ENCODE measurements around the gene IFIT2. TPM values are rescaled to one million over a fixed set of nuclear protein-coding genes. Genes with fewer than 3 reads are reported as not detected.

Gene IFIT2
- total RNA-seq, 1 experiment from 2014 or later, result 1.7 TPM

- ChIA-PET POLR2A (ENCODE audit: low non-redundant PET) (no interaction called here), CTCF (no interaction called here)
- intact Hi-C loops (cut with micrococcal nuclease; ENCODE audit: unreplicated experiment), result no loop called here
- H3K36me3 ChIP-seq (ENCODE audit: insufficient read depth, low read length, poor library complexity, severe bottlenecking), result no peaks in the 10 kb centered on the region
- no peak overlapping the region for H3K4me3 ChIP-seq (ENCODE audit: low read depth, low read length, poor library complexity, severe bottlenecking)
- no peaks in the 10 kb centered on the region for H3K4me1 ChIP-seq (ENCODE audit: insufficient read depth, low read length, poor library complexity, severe bottlenecking)
- H3K27ac ChIP-seq (ENCODE audit: low read depth, low read length, poor library complexity, severe bottlenecking), result no peak overlapping the region
- H3K27me3 ChIP-seq (replicated peaks; ENCODE audit: insufficient read depth, low read depth, low read length, poor library complexity), result no peaks in the 10 kb centered on the region
- no peak for DNase-seq (ENCODE audit: low spot score)
- H3K9me3 ChIP-seq (ENCODE audit: low read depth, low read length, poor library complexity, severe bottlenecking), result no peaks in the 10 kb centered on the region
- TF ChIP-seq, protein P1, sequence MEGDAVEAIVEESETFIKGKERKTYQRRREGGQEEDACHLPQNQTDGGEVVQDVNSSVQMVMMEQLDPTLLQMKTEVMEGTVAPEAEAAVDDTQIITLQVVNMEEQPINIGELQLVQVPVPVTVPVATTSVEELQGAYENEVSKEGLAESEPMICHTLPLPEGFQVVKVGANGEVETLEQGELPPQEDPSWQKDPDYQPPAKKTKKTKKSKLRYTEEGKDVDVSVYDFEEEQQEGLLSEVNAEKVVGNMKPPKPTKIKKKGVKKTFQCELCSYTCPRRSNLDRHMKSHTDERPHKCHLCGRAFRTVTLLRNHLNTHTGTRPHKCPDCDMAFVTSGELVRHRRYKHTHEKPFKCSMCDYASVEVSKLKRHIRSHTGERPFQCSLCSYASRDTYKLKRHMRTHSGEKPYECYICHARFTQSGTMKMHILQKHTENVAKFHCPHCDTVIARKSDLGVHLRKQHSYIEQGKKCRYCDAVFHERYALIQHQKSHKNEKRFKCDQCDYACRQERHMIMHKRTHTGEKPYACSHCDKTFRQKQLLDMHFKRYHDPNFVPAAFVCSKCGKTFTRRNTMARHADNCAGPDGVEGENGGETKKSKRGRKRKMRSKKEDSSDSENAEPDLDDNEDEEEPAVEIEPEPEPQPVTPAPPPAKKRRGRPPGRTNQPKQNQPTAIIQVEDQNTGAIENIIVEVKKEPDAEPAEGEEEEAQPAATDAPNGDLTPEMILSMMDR (conservative IDR thresholded peaks at IDR 0.05; ENCODE audit: low read depth, low read length), result no peak
- TF ChIP-seq EZH2 (IDR thresholded peaks at IDR 0.05; ENCODE audit: borderline replicate concordance, low read depth, low read length, poor library complexity, severe bottlenecking), result no peak
- BruUV-seq (replicated peaks), result no TSS peak
Measured at GRCh38 chr10:89308736-89309135, 6.9 kb downstream of the IFIT2 start.

- CTCF ChIA-PET, result no interaction called here
- no TSS peak for BruUV-seq (replicated peaks)
- no peak overlapping the region for H3K27ac ChIP-seq (ENCODE audit: low read depth, low read length, poor library complexity, severe bottlenecking)
- TF ChIP-seq EZH2 (IDR thresholded peaks at IDR 0.05; ENCODE audit: borderline replicate concordance, low read depth, low read length, poor library complexity, severe bottlenecking), result no peak
- TF ChIP-seq, protein P1 (conservative IDR thresholded peaks at IDR 0.05; ENCODE audit: low read depth, low read length), result no peak
- DNase-seq (ENCODE audit: low spot score), result no peak
- H3K9me3 ChIP-seq (ENCODE audit: low read depth, low read length, poor library complexity, severe bottlenecking), result no peaks in the 10 kb centered on the region
- intact Hi-C loops (cut with micrococcal nuclease; ENCODE audit: unreplicated experiment), result no loop called here
- POLR2A ChIA-PET (ENCODE audit: low non-redundant PET), result no interaction called here
- H3K4me1 ChIP-seq (ENCODE audit: insufficient read depth, low read length, poor library complexity, severe bottlenecking), result no peaks in the 10 kb centered on the region
- no peaks in the 10 kb centered on the region for H3K27me3 ChIP-seq (replicated peaks; ENCODE audit: insufficient read depth, low read depth, low read length, poor library complexity)
- no peaks in the 10 kb centered on the region for H3K36me3 ChIP-seq (ENCODE audit: insufficient read depth, low read length, poor library complexity, severe bottlenecking)
- no peak overlapping the region for H3K4me3 ChIP-seq (ENCODE audit: low read depth, low read length, poor library complexity, severe bottlenecking)
Measured at GRCh38 chr10:89309156-89310055, 7.6 kb downstream of the IFIT2 start.

GRCh38 chr10:89310056-89310893 lies 8.4 kb downstream of the IFIT2 start:
- ChIA-PET POLR2A (ENCODE audit: low non-redundant PET) (no interaction called here), CTCF (no interaction called here)
- no peak for TF ChIP-seq EZH2 (IDR thresholded peaks at IDR 0.05; ENCODE audit: borderline replicate concordance, low read depth, low read length, poor library complexity, severe bottlenecking)
- TF ChIP-seq, protein P1 (conservative IDR thresholded peaks at IDR 0.05; ENCODE audit: low read depth, low read length), result no peak
- no peak for DNase-seq (ENCODE audit: low spot score)
- Histone ChIP-seq H3K27ac (ENCODE audit: low read depth, low read length, poor library complexity, severe bottlenecking) (no peak overlapping the region), H3K4me1 (ENCODE audit: insufficient read depth, low read length, poor library complexity, severe bottlenecking) (no peaks in the 10 kb centered on the region), H3K36me3 (ENCODE audit: insufficient read depth, low read length, poor library complexity, severe bottlenecking) (no peaks in the 10 kb centered on the region), H3K4me3 (ENCODE audit: low read depth, low read length, poor library complexity, severe bottlenecking) (no peak overlapping the region), H3K9me3 (ENCODE audit: low read depth, low read length, poor library complexity, severe bottlenecking) (no peaks in the 10 kb centered on the region), H3K27me3 (replicated peaks; ENCODE audit: insufficient read depth, low read depth, low read length, poor library complexity) (no peaks in the 10 kb centered on the region)
- BruUV-seq (replicated peaks), result no TSS peak
- intact Hi-C loops (cut with micrococcal nuclease; ENCODE audit: unreplicated experiment), result no loop called here

Data from A673 (cell line).